LNCAP (cell line): ENCODE results near the gene STIM2.

Source experiments
- TF ChIP-seq, protein P1 (sequence below): fragments of 450-650 bp; IDR thresholded peaks from 2 replicates; pipeline ENCODE4 v1.5.1; 2017; ENCODE audit warnings: mild to moderate bottlenecking

The STIM2 gene

GRCh38 chr4:26916195-26916594 lies 55.6 kb downstream of the STIM2 start:
- TF ChIP-seq, protein P1, sequence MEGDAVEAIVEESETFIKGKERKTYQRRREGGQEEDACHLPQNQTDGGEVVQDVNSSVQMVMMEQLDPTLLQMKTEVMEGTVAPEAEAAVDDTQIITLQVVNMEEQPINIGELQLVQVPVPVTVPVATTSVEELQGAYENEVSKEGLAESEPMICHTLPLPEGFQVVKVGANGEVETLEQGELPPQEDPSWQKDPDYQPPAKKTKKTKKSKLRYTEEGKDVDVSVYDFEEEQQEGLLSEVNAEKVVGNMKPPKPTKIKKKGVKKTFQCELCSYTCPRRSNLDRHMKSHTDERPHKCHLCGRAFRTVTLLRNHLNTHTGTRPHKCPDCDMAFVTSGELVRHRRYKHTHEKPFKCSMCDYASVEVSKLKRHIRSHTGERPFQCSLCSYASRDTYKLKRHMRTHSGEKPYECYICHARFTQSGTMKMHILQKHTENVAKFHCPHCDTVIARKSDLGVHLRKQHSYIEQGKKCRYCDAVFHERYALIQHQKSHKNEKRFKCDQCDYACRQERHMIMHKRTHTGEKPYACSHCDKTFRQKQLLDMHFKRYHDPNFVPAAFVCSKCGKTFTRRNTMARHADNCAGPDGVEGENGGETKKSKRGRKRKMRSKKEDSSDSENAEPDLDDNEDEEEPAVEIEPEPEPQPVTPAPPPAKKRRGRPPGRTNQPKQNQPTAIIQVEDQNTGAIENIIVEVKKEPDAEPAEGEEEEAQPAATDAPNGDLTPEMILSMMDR: no peak

DNA sequence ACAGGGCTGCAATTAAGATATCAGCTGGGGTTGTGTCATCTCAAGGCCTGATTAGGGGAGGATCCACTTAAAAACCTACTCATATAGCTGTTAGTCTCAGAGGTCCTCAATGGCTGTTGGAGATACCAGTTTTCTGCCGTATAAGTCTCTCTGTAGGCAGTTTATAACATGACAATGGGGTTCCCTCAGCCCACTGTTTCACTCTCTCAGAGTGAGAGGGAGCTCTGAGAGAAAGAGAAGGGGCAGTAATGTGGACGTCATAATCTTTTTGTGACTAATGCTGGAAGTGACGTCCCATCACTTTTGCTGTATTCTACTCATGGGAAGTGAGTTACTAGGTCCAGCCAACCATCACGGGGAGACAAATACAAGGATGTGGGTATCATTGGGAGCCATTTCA lies 70.3 kb downstream of the STIM2 start:
- TF ChIP-seq, protein P1: no peak

DNA sequence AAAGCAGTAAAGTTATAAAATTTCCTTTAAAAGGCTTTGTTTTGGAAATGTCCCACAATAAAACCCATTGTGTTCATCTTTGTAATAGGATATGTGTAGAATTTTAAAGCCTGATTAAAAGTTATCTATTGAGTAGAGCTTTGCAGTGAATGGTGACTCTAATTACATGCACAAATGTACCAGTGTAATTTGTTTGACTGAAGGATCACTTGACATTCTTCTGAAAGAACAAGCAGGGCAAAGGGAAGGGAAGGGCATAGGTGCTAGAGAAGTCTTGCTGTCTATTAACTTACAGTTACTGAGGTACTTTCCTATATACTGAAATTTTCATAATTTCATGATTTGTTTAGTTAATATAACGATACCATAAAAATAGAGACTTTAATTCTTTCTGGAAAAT lies 70.8 kb downstream of the STIM2 start:
- TF ChIP-seq, protein P1: no peak

GRCh38 chr4:26931966-26932365 lies 71.3 kb downstream of the STIM2 start:
- TF ChIP-seq, protein P1: no peak

DNA sequence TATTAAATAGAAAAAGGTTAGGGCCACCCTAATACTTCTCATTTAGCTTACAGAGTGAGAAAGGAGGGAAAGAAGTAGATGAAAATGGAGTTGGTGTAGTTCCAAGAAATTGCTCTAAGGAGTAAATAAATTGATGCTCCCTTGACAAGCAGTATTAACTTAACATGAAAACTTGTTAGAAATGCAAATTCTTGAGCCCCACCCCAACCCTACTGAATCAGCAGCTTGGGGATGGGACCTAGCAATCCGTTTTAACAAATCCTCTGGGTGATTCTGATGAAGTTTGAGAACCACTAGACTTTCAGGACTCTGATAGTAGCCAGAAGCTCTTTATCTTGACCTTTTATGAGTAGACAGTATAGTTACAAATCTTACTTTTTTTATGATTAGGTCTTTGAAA lies 74.8 kb downstream of the STIM2 start:
- TF ChIP-seq, protein P1: no peak

- TF ChIP-seq, protein P1: no peak
Observed at GRCh38 chr4:26936284-26937065, 75.8 kb downstream of the STIM2 start.

DNA sequence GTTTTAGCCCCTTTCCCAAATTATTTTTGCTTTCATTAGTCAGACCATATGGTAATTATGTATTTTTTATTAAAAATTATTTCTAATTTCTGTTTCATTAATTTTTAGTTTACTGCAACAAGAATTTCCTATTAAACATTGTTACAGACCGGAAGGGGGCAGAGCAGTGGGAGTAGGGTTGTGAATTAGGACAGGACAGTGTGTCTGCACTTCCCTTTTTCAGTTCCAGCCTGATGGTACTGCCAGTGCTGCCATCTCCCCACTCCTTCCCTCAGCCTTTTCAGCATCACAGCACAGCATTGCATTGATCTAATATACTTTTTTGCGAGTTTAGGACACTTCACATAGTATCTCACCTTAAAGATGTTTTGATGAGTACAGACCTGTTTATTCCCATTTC lies 76.5 kb downstream of the STIM2 start:
- TF ChIP-seq, protein P1: no peak

- TF ChIP-seq, protein P1: no peak
Observed at GRCh38 chr4:26937567-26937966, 76.9 kb downstream of the STIM2 start.
